HCT116 (cell line): ENCODE data around the gene VSTM2B.

Experiments
- EGR1 ChIP-seq: IDR thresholded peaks from 2 replicates; pipeline ENCODE4 v1.6.1; 2012; ENCODE audit warnings: low read depth
- ELF1 ChIP-seq: IDR thresholded peaks from 2 replicates; pipeline ENCODE4 v1.6.1; 2012; ENCODE audit warnings: low read depth, borderline replicate concordance
- JUND ChIP-seq: IDR thresholded peaks from 2 replicates; pipeline ENCODE4 v1.6.1; 2012
- POLR2A ChIP-seq: IDR thresholded peaks from 2 replicates; pipeline ENCODE4 v1.7.0; 2011; ENCODE audit warnings: borderline replicate concordance; ENCODE audit not compliant: insufficient read depth, insufficient read length; ENCODE audit errors: extremely low read depth
- RAD21 ChIP-seq: IDR thresholded peaks from 2 replicates; pipeline ENCODE4 v1.6.1; 2012; ENCODE audit warnings: low read depth, mild to moderate bottlenecking
- SIN3A ChIP-seq: IDR thresholded peaks from 2 replicates; pipeline ENCODE4 v1.6.1; 2012; ENCODE audit warnings: low read depth
- SRF ChIP-seq: IDR thresholded peaks from 2 replicates; pipeline ENCODE4 v1.6.1; 2012; ENCODE audit warnings: low read depth
- ZFX ChIP-seq: fragments of 450-650 bp; IDR thresholded peaks from 2 replicates; pipeline ENCODE4 v1.6.1; 2017
- ZNF274 ChIP-seq: fragments of 200-500 bp; sonication (Bioruptor generic); IDR thresholded peaks from 2 replicates; pipeline ENCODE4 v1.6.1; 2014; ENCODE audit warnings: mild to moderate bottlenecking, low read depth, low read length, inconsistent platforms
- TF ChIP-seq, protein P1 (sequence below), 3 experiments: fragments of 200-600 bp in 1 of 3; sonication (generic) in 1 of 3; IDR thresholded peaks in 2 of 3; conservative IDR thresholded peaks in 1 of 3; 2 replicates each; pipeline ENCODE4 v1.5.1; 2012 to 2017; ENCODE audit warnings: low read depth in 2 of 3, low read length in 2 of 3, antibody characterized with exemption in 1 of 3, borderline replicate concordance in 1 of 3, control low read depth in 1 of 3, mild to moderate bottlenecking in 1 of 3, mixed read lengths in 1 of 3, mixed run types in 1 of 3, moderate library complexity in 1 of 3; ENCODE audit not compliant: insufficient read depth in 1 of 3
- TF ChIP-seq, protein P2 (sequence below): IDR thresholded peaks from 2 replicates; pipeline ENCODE4 v1.6.1; 2012
- TF ChIP-seq, protein P3 (sequence below): IDR thresholded peaks from 2 replicates; pipeline ENCODE4 v1.6.1; 2012; ENCODE audit warnings: low read depth
- TF ChIP-seq, protein P4 (sequence below): IDR thresholded peaks from 2 replicates; pipeline ENCODE4 v1.6.1; 2012
- TF ChIP-seq, protein P5 (sequence below): IDR thresholded peaks from 2 replicates; pipeline ENCODE4 v1.6.1; 2011; ENCODE audit warnings: mild to moderate bottlenecking, low read length, moderate library complexity; ENCODE audit not compliant: insufficient replicate concordance; ENCODE audit errors: extremely low read depth

DNA sequence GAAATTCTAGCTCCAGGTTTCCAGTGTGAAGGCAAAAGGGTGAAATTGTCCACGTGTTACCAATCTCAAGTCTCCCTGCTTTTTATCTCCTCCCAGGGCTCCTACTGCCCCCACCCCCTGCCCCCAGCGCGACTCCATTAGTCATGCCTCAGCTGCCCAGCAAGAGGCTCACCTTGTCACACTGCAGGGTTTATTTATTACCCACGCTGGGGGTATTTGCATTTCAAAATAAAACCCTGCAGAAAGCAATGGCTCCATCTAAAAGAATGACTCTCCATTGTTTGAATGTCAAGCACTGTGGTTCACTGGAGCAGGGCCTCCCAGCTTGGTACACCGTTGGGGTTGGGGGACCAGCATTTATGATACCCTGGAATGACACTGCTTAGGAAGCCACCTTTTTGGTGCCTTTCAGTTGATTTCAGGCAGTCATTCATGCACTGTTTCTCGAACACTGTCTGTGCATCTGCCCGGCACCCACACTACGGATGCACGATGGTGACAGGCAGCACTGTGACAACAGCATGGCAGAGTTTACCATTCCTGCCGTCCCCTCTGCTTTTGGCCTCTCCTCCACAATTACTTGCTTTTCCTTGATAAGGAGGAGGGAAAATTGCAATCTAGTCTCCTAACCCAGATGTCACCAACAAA is 70.4 kb downstream of the VSTM2B start:
- TF ChIP-seq ELF1, result no peak
- TF ChIP-seq, protein P1, sequence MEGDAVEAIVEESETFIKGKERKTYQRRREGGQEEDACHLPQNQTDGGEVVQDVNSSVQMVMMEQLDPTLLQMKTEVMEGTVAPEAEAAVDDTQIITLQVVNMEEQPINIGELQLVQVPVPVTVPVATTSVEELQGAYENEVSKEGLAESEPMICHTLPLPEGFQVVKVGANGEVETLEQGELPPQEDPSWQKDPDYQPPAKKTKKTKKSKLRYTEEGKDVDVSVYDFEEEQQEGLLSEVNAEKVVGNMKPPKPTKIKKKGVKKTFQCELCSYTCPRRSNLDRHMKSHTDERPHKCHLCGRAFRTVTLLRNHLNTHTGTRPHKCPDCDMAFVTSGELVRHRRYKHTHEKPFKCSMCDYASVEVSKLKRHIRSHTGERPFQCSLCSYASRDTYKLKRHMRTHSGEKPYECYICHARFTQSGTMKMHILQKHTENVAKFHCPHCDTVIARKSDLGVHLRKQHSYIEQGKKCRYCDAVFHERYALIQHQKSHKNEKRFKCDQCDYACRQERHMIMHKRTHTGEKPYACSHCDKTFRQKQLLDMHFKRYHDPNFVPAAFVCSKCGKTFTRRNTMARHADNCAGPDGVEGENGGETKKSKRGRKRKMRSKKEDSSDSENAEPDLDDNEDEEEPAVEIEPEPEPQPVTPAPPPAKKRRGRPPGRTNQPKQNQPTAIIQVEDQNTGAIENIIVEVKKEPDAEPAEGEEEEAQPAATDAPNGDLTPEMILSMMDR (IDR thresholded peaks at IDR 0.05 in 2 of 3, conservative IDR thresholded peaks at IDR 0.05 in 1 of 3; ENCODE audit: borderline replicate concordance in 1 of 3, insufficient read depth in 1 of 3, low read depth in 2 of 3, low read length in 2 of 3), result no peak
- no peak for TF ChIP-seq SRF
- TF ChIP-seq, protein P2, sequence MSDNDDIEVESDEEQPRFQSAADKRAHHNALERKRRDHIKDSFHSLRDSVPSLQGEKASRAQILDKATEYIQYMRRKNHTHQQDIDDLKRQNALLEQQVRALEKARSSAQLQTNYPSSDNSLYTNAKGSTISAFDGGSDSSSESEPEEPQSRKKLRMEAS, result no peak
- TF ChIP-seq, protein P3, sequence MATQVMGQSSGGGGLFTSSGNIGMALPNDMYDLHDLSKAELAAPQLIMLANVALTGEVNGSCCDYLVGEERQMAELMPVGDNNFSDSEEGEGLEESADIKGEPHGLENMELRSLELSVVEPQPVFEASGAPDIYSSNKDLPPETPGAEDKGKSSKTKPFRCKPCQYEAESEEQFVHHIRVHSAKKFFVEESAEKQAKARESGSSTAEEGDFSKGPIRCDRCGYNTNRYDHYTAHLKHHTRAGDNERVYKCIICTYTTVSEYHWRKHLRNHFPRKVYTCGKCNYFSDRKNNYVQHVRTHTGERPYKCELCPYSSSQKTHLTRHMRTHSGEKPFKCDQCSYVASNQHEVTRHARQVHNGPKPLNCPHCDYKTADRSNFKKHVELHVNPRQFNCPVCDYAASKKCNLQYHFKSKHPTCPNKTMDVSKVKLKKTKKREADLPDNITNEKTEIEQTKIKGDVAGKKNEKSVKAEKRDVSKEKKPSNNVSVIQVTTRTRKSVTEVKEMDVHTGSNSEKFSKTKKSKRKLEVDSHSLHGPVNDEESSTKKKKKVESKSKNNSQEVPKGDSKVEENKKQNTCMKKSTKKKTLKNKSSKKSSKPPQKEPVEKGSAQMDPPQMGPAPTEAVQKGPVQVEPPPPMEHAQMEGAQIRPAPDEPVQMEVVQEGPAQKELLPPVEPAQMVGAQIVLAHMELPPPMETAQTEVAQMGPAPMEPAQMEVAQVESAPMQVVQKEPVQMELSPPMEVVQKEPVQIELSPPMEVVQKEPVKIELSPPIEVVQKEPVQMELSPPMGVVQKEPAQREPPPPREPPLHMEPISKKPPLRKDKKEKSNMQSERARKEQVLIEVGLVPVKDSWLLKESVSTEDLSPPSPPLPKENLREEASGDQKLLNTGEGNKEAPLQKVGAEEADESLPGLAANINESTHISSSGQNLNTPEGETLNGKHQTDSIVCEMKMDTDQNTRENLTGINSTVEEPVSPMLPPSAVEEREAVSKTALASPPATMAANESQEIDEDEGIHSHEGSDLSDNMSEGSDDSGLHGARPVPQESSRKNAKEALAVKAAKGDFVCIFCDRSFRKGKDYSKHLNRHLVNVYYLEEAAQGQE, result no peak
- TF ChIP-seq, protein P4, sequence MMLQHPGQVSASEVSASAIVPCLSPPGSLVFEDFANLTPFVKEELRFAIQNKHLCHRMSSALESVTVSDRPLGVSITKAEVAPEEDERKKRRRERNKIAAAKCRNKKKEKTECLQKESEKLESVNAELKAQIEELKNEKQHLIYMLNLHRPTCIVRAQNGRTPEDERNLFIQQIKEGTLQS, result no peak
- no peak for TF ChIP-seq RAD21
- no peak for TF ChIP-seq JUND
- no peak for TF ChIP-seq POLR2A
- no peak for TF ChIP-seq ZNF274
- TF ChIP-seq EGR1, result no peak
- TF ChIP-seq ZFX, result no peak
- no peak for TF ChIP-seq SIN3A
- TF ChIP-seq, protein P5, sequence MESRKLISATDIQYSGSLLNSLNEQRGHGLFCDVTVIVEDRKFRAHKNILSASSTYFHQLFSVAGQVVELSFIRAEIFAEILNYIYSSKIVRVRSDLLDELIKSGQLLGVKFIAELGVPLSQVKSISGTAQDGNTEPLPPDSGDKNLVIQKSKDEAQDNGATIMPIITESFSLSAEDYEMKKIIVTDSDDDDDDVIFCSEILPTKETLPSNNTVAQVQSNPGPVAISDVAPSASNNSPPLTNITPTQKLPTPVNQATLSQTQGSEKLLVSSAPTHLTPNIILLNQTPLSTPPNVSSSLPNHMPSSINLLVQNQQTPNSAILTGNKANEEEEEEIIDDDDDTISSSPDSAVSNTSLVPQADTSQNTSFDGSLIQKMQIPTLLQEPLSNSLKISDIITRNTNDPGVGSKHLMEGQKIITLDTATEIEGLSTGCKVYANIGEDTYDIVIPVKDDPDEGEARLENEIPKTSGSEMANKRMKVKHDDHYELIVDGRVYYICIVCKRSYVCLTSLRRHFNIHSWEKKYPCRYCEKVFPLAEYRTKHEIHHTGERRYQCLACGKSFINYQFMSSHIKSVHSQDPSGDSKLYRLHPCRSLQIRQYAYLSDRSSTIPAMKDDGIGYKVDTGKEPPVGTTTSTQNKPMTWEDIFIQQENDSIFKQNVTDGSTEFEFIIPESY, result no peak
